ENCODE data around the gene BUD31. TPM values are rescaled to one million over a fixed set of nuclear protein-coding genes. Genes with fewer than 3 reads are reported as not detected.

BUD31 gene
- total and polyA plus RNA-seq, 2 of the 13 experiments (the other 11 are each of a cell fraction or from before 2014, with no cell fraction given): 35.1 to 79.1 TPM

- TF ChIP-seq ZNF574 (CRISPR knock-in tag; IDR thresholded peaks at IDR 0.05) (peak; percentile 61; the same call in 1 of the 2 replicates), JUN (CRISPR knock-in tag; IDR thresholded peaks at IDR 0.05) (no peak), ATF7 (IDR thresholded peaks at IDR 0.05) (no peak), ATF7 (CRISPR knock-in tag; IDR thresholded peaks at IDR 0.05) (no peak), TFE3 (CRISPR knock-in tag; IDR thresholded peaks at IDR 0.05) (peak; percentile 18; the same call in 1 of the 2 replicates), NRL (CRISPR knock-in tag; IDR thresholded peaks at IDR 0.05; ENCODE audit: borderline replicate concordance) (no peak), ZNF232 (CRISPR knock-in tag; IDR thresholded peaks at IDR 0.05; ENCODE audit: borderline replicate concordance) (peak; percentile 51; the same call in 1 of the 2 replicates), JUNB (CRISPR knock-in tag; IDR thresholded peaks at IDR 0.05; ENCODE audit: borderline replicate concordance) (no peak), ATF7-NPFF (CRISPR knock-in tag; IDR thresholded peaks at IDR 0.05; ENCODE audit: low read depth) (peak; percentile 60; the same call in 1 of the 2 replicates), NPAS2 (CRISPR knock-in tag; IDR thresholded peaks at IDR 0.05; ENCODE audit: borderline replicate concordance) (no peak), TEF (CRISPR knock-in tag; IDR thresholded peaks at IDR 0.05) (0 out of 2 replicates have a peak, but pooled peaks have one; percentile 15), ZBTB39 (CRISPR knock-in tag; IDR thresholded peaks at IDR 0.05) (peak; percentile 60; the same call in 1 of the 2 replicates), ZNF44 (CRISPR knock-in tag; IDR thresholded peaks at IDR 0.05) (0 out of 2 replicates have a peak, but pooled peaks have one; percentile 25), SP4 (CRISPR knock-in tag; IDR thresholded peaks at IDR 0.05) (peak; percentile 56; the same call in 1 of the 2 replicates), TFAP4 (IDR thresholded peaks at IDR 0.05; ENCODE audit: borderline replicate concordance, low read depth) (no peak; the same call in 1 of the 2 replicates), ZNF543 (CRISPR knock-in tag; IDR thresholded peaks at IDR 0.05) (no peak), ZUFSP (CRISPR knock-in tag; IDR thresholded peaks at IDR 0.05; ENCODE audit: borderline replicate concordance) (no peak), NR2F2 (IDR thresholded peaks at IDR 0.05; ENCODE audit: borderline replicate concordance, low read depth) (no peak)
These were observed 34.4 kb upstream of the BUD31 start, which contains the start of gene ARPC1B (continued) for GRCh38 chr7:99374111-99375064.

Measured in HepG2 (cell line).